Epithelial cell of proximal tubule (primary cell): ENCODE measurements around the gene PGAM1. TPM values are rescaled to one million over a fixed set of nuclear protein-coding genes. Genes with fewer than 3 reads are reported as not detected.

Source experiments
- DNase-seq: peaks from one replicate; pipeline ENCODE4 v3.0.0-alpha.2; 2011; ENCODE audit warnings: low read depth
- H3K4me3 ChIP-seq: 2 replicates; pipeline ENCODE4 v1.5.1; 2011; ENCODE audit warnings: low read depth, mild to moderate bottlenecking, low read length
- CTCF ChIP-seq: conservative IDR thresholded peaks from 2 replicates; pipeline ENCODE4 v1.5.1; 2012; ENCODE audit warnings: low read depth, mild to moderate bottlenecking, low read length
- total RNA-seq: library from RNA; depleted of rRNA; stranded (reverse); fragments of >200 nt; gene quantifications from 2 replicates; pipeline ENCODE4 v1.2.3, GENCODE V29; 2015

PGAM1 gene
- 629 and 772 TPM in 2 replicates for total RNA-seq

GRCh38 chr10:97425964-97426775 is at the start of gene PGAM1:
TSS of gene PGAM1 (plus strand) at chr10:97426191. CDS start at chr10:97426308, 117 bp downstream.
- H3K4me3 ChIP-seq, result peak within 1 kb of the TSS; percentile 98
- DNase-seq, result no peak
- peak; percentile 64 for TF ChIP-seq CTCF

GRCh38 chr10:97376413-97376812 is 49.6 kb upstream of the PGAM1 start:
- TF ChIP-seq CTCF, result no peak
- no peak for DNase-seq
- no peak overlapping the region for H3K4me3 ChIP-seq

- TF ChIP-seq CTCF, result no peak
- no peak overlapping the region for H3K4me3 ChIP-seq
- DNase-seq, result no peak
Observed at GRCh38 chr10:97378933-97379921, 46.8 kb upstream of the PGAM1 start.

- no peak overlapping the region for H3K4me3 ChIP-seq
- no peak for DNase-seq
- TF ChIP-seq CTCF, result no peak
Observed at GRCh38 chr10:97380516-97380915, 45.5 kb upstream of the PGAM1 start.

- DNase-seq, result no peak
- H3K4me3 ChIP-seq, result no peak overlapping the region
- no peak for TF ChIP-seq CTCF
Observed at GRCh38 chr10:97381626-97382025, 44.4 kb upstream of the PGAM1 start.

- no peak for TF ChIP-seq CTCF
- no peak for DNase-seq
- no peak overlapping the region for H3K4me3 ChIP-seq
Observed at GRCh38 chr10:97383159-97383558, 42.8 kb upstream of the PGAM1 start.
